Common myeloid progenitor, CD34-positive (primary cell): ENCODE data around the gene NDUFV3.
"Not testable (repeated sequence)": the region's sequence is repeated elsewhere in the genome, so short reads cannot be mapped to it uniquely, and the experiment has no call there.

Source experiments
- CTCF ChIA-PET: fragments of 350-600 bp; sonication (Branson Sonifier 250); formaldehyde crosslinking; loops from one replicate; lab custom pipeline; 2021; ENCODE audit warnings: antibody characterized with exemption; lab: Charles Lee
- POLR2A ChIA-PET: fragments of 350-600 bp; sonication (Branson Sonifier 250); formaldehyde crosslinking; loops from one replicate; lab custom pipeline; 2021; ENCODE audit warnings: antibody characterized with exemption; lab: Charles Lee
- DNase-seq, 3 donors: peaks; one replicate each; pipeline versions ENCODE4 v3.0.0 to v3.0.0-alpha.2; 2013
- H3K27ac ChIP-seq, 2 experiments: 1 replicate in 1 of 2; 2 replicates in 1 of 2; pipeline ENCODE4 v1.7.0; 2013; ENCODE audit warnings: inconsistent platforms in 2 of 2, low read length in 2 of 2, mild to moderate bottlenecking in 2 of 2, low read depth in 1 of 2, moderate library complexity in 1 of 2; ENCODE audit not compliant: severe bottlenecking in 2 of 2, insufficient read depth in 1 of 2, poor library complexity in 1 of 2
- H3K27me3 ChIP-seq, 5 experiments: replicated peaks in 2 of 5; 1 replicate in 3 of 5; 2 replicates in 2 of 5; pipeline versions ENCODE4 v1.6.1 to v1.7.0; 2013; ENCODE audit warnings: low read length in 4 of 5, mild to moderate bottlenecking in 2 of 5, moderate library complexity in 2 of 5, inconsistent platforms in 1 of 5; ENCODE audit not compliant: insufficient read depth in 5 of 5, control insufficient read depth in 4 of 5
- H3K36me3 ChIP-seq, 4 experiments: 1 replicate in 2 of 4; 2 replicates in 2 of 4; pipeline versions ENCODE4 v1.6.1 to v1.7.0; 2013; ENCODE audit warnings: low read length in 3 of 4, control low read depth in 1 of 4, mild to moderate bottlenecking in 1 of 4; ENCODE audit not compliant: control insufficient read depth in 4 of 4, insufficient read depth in 4 of 4
- H3K4me1 ChIP-seq, 4 experiments: 1 replicate in 3 of 4; 2 replicates in 1 of 4; pipeline versions ENCODE4 v1.6.1 to v1.7.1; 2013; ENCODE audit warnings: low read length in 3 of 4, mild to moderate bottlenecking in 3 of 4, control low read depth in 1 of 4, inconsistent platforms in 1 of 4, moderate library complexity in 1 of 4; ENCODE audit not compliant: control insufficient read depth in 4 of 4, insufficient read depth in 4 of 4; ENCODE audit errors: control extremely low read depth in 1 of 4
- H3K4me3 ChIP-seq, 7 experiments: 1 replicate in 4 of 7; 2 replicates in 3 of 7; pipeline versions ENCODE4 v1.5.1 to v1.7.0; 2013; ENCODE audit warnings: mild to moderate bottlenecking in 7 of 7, low read length in 6 of 7, moderate library complexity in 6 of 7, inconsistent platforms in 2 of 7, low read depth in 2 of 7, control low read depth in 1 of 7; ENCODE audit not compliant: insufficient read depth in 4 of 7, control insufficient read depth in 1 of 7; ENCODE audit errors: extremely low read depth in 1 of 7
- H3K9me3 ChIP-seq, 5 experiments: 1 replicate in 4 of 5; 2 replicates in 1 of 5; pipeline versions ENCODE4 v1.6.1 to v1.7.1; 2013; ENCODE audit warnings: low read length in 4 of 5, mild to moderate bottlenecking in 2 of 5, inconsistent platforms in 1 of 5, low read depth in 1 of 5, moderate library complexity in 1 of 5; ENCODE audit not compliant: control insufficient read depth in 4 of 5, insufficient read depth in 2 of 5; ENCODE audit errors: control extremely low read depth in 1 of 5
- WGBS: methylation state at CpG from one replicate; pipeline ENCODE4 v1.1.5; 2013; ENCODE audit not compliant: insufficient coverage; 5-methylcytosine and 5-hydroxymethylcytosine counted together

Gene NDUFV3

GRCh38 chr21:42942244-42942643, 49.1 kb downstream of the NDUFV3 start:
- WGBS: 86% methylated on average over 6 of the region's 6 CpGs
- ChIA-PET POLR2A (no interaction called here), CTCF (no interaction called here)
- H3K4me1 ChIP-seq: no peaks in the 10 kb centered on the region
- peak in 1 of 3 donors; percentile 8 for DNase-seq
- H3K36me3 ChIP-seq: no peaks in the 10 kb centered on the region
- H3K4me3 ChIP-seq: no peak overlapping the region
- H3K27me3 ChIP-seq: no peaks in the 10 kb centered on the region
- H3K9me3 ChIP-seq: no peaks in the 10 kb centered on the region
- no peak overlapping the region for H3K27ac ChIP-seq

- CTCF ChIA-PET, H3K27ac ChIP-seq, H3K27me3 ChIP-seq, H3K4me3 ChIP-seq, H3K4me1 ChIP-seq, H3K9me3 ChIP-seq, POLR2A ChIA-PET, DNase-seq, H3K36me3 ChIP-seq: not testable (repeated sequence)
- WGBS: 97% methylated on average over 11 of the region's 13 CpGs
These were observed 56.1 kb downstream of the NDUFV3 start for GRCh38 chr21:42949094-42949755.

- H3K27me3 ChIP-seq, CTCF ChIA-PET, H3K4me1 ChIP-seq, POLR2A ChIA-PET, DNase-seq, H3K9me3 ChIP-seq, H3K4me3 ChIP-seq, H3K27ac ChIP-seq, H3K36me3 ChIP-seq: not testable (repeated sequence)
- no CpG with 5 or more reads among the region's 9 CpGs for WGBS
These were observed 58.1 kb downstream of the NDUFV3 start for GRCh38 chr21:42951193-42951592.

- H3K27me3 ChIP-seq: no peaks in the 10 kb centered on the region
- CTCF ChIA-PET: interaction anchor here (1.3 kb wide), 2 partner anchors 28 to 32 kb away, joined by 3 to 4 read pairs; partner anchors contain the start of gene ERVH48-1
- no peak overlapping the region for H3K4me3 ChIP-seq
- no peak overlapping the region for H3K27ac ChIP-seq
- H3K4me1 ChIP-seq: no peaks in the 10 kb centered on the region
- no peaks in the 10 kb centered on the region for H3K9me3 ChIP-seq
- DNase-seq: no peak
- POLR2A ChIA-PET: interaction anchor here (1.2 kb wide), 1 partner anchor 16 kb away, joined by 3 read pairs; no protein-coding TSS in a partner anchor
- no peaks in the 10 kb centered on the region for H3K36me3 ChIP-seq
- 95% methylated on average over 10 of the region's 13 CpGs for WGBS
These were observed 63.9 kb downstream of the NDUFV3 start for GRCh38 chr21:42956824-42957630.

GRCh38 chr21:42958122-42958521, 65.0 kb downstream of the NDUFV3 start:
- H3K27me3 ChIP-seq, H3K4me1 ChIP-seq, H3K36me3 ChIP-seq, POLR2A ChIA-PET, H3K27ac ChIP-seq, H3K9me3 ChIP-seq, CTCF ChIA-PET, H3K4me3 ChIP-seq, DNase-seq: not testable (repeated sequence)
- 97% methylated on average over 6 of the region's 6 CpGs for WGBS

- Histone ChIP-seq H3K9me3 (no peaks in the 10 kb centered on the region), H3K27ac (no peak overlapping the region), H3K36me3 (no peaks in the 10 kb centered on the region), H3K4me3 (no peak overlapping the region), H3K4me1 (no peaks in the 10 kb centered on the region), H3K27me3 (no peaks in the 10 kb centered on the region)
- CTCF ChIA-PET: interaction anchor here (0.9 kb wide), 1 partner anchor 50 kb away, joined by 3 read pairs; no protein-coding TSS in a partner anchor
- DNase-seq: no peak
- 75% methylated on average over 1 of the region's 3 CpGs for WGBS
- POLR2A ChIA-PET: no interaction called here
These were observed 66.6 kb downstream of the NDUFV3 start for GRCh38 chr21:42959728-42960127.

GRCh38 chr21:42962380-42963007, 69.4 kb downstream of the NDUFV3 start:
- Histone ChIP-seq H3K4me3 (no peak overlapping the region), H3K36me3 (no peaks in the 10 kb centered on the region), H3K4me1 (no peaks in the 10 kb centered on the region), H3K9me3 (no peaks in the 10 kb centered on the region), H3K27me3 (no peaks in the 10 kb centered on the region), H3K27ac (no peak overlapping the region)
- ChIA-PET CTCF (no interaction called here), POLR2A (no interaction called here)
- WGBS: no CpG with 5 or more reads among the region's 6 CpGs
- DNase-seq: no peak
